ENCODE results near the gene RDH12. TPM values are rescaled to one million over a fixed set of nuclear protein-coding genes. Genes with fewer than 3 reads are reported as not detected.

RDH12 gene
- total and polyA plus RNA-seq, 9 of the 15 experiments (the other 6 are each of a cell fraction or from before 2014, with no cell fraction given) = 0.03 to 0.29 (median 0.07) TPM; not detected in 2

GRCh38 chr14:67680121-67680602 is 21.5 kb upstream of the RDH12 start (continued):
- TF ChIP-seq ZNF316 (IDR thresholded peaks at IDR 0.05) = peak; percentile 81
- no peak for TF ChIP-seq ATF1 (CRISPR knock-in tag; IDR thresholded peaks at IDR 0.05)
- no peak for TF ChIP-seq ATF1 (tag; IDR thresholded peaks at IDR 0.05)
- peak; percentile 63; the same call in 1 of the 2 replicates for TF ChIP-seq ZNF12 (CRISPR knock-in tag; IDR thresholded peaks at IDR 0.05)
- TF ChIP-seq SOX6 (IDR thresholded peaks at IDR 0.05) = peak; percentile 38
- peak; percentile 77; the same call in 1 of the 2 replicates for TF ChIP-seq JUN (IDR thresholded peaks at IDR 0.05; ENCODE audit: borderline replicate concordance, low read depth, low read length)
- no peak for TF ChIP-seq JUN (CRISPR knock-in tag; IDR thresholded peaks at IDR 0.05; ENCODE audit: borderline replicate concordance)
- no peak for TF ChIP-seq CREB3L1 (IDR thresholded peaks at IDR 0.05; ENCODE audit: borderline replicate concordance, low read depth)
- 0 out of 2 replicates have a peak, but pooled peaks have one; percentile 30 for TF ChIP-seq MEF2D (tag; conservative IDR thresholded peaks at IDR 0.05; ENCODE audit: low read depth)
- TF ChIP-seq EP300 (IDR thresholded peaks at IDR 0.05; ENCODE audit: low read length) = peak; percentile 88
- no peak for TF ChIP-seq THAP12 (CRISPR knock-in tag; IDR thresholded peaks at IDR 0.05)
- 0 out of 2 replicates have a peak, but pooled peaks have one; percentile 25 for TF ChIP-seq BCOR (IDR thresholded peaks at IDR 0.05)
- TF ChIP-seq PYGO2 (tag; IDR thresholded peaks at IDR 0.05) = no peak
- no peak for TF ChIP-seq ZNF79 (CRISPR knock-in tag; IDR thresholded peaks at IDR 0.05; ENCODE audit: low read depth)
- no peak for TF ChIP-seq ID3 (CRISPR knock-in tag; IDR thresholded peaks at IDR 0.05)
- TF ChIP-seq ID3 (tag; IDR thresholded peaks at IDR 0.05) = 0 out of 2 replicates have a peak, but pooled peaks have one; percentile 61
- no peak for TF ChIP-seq HNRNPH1 (optimal IDR thresholded peaks at IDR 0.05; ENCODE audit: low read depth, low read length)
- no peak for TF ChIP-seq TAF1 (IDR thresholded peaks at IDR 0.05; ENCODE audit: control insufficient read depth, extremely low read depth, insufficient read depth, low read length, severe bottlenecking)
- TF ChIP-seq VEZF1 (CRISPR knock-in tag; IDR thresholded peaks at IDR 0.05) = no peak
- TF ChIP-seq NEUROD1 (IDR thresholded peaks at IDR 0.05; ENCODE audit: borderline replicate concordance, low read depth, low read length, partially characterized antibody) = peak; percentile 14

Measured in K562 (cell line).